SK-N-SH (cell line): Measurements from ENCODE around the gene ABCD2. TPM values are rescaled to one million over a fixed set of nuclear protein-coding genes. Genes with fewer than 3 reads are reported as not detected.

Experiments
- CTCF ChIA-PET: fragments of 300-600, 350-600 bp; formaldehyde crosslinking; extraction: SDS; loops from one replicate; lab custom pipeline; 2021; lab: Yijun Ruan, JAX
- POLR2A ChIA-PET: fragments of 350-600 bp; sonication (Branson Sonifier 250); formaldehyde crosslinking; extraction: SDS; loops from one replicate; lab custom pipeline; 2020; ENCODE audit warnings: antibody characterized with exemption, inconsistent platforms; lab: Yijun Ruan, JAX
- DNase-seq: peaks from one replicate; pipeline ENCODE4 v3.0.0; 2012
- H2AFZ ChIP-seq: fragments of 200-600 bp; sonication (generic); 2 replicates; pipeline ENCODE4 v1.8.1; 2016; ENCODE audit warnings: antibody characterized with exemption, mild to moderate bottlenecking, low read depth
- H3F3A ChIP-seq: fragments of 200-600 bp; sonication (generic); replicated peaks from 2 replicates; pipeline ENCODE3; 2016; ENCODE audit warnings: antibody characterized with exemption, mild to moderate bottlenecking; ENCODE audit not compliant: insufficient read depth
- H3K27ac ChIP-seq, 2 experiments: fragments of 200-500 bp in 1 of 2; fragments of 200-600 bp in 1 of 2; sonication (Bioruptor generic) in 1 of 2; sonication (generic), shearing (Covaris generic) in 1 of 2; 2 replicates each; pipeline versions ENCODE4 v1.5.1 to v1.6.1; 2014 to 2016; ENCODE audit warnings: low read depth in 2 of 2, inconsistent platforms in 1 of 2, low read length in 1 of 2, mild to moderate bottlenecking in 1 of 2, mixed read lengths in 1 of 2
- H3K27me3 ChIP-seq: fragments of 200-600 bp; sonication (generic), shearing (Covaris generic); 2 replicates; pipeline ENCODE4 v1.6.1; 2016; ENCODE audit warnings: mixed run types; ENCODE audit not compliant: insufficient read depth
- H3K36me3 ChIP-seq, 2 experiments: fragments of 200-500 bp in 1 of 2; fragments of 200-600 bp in 1 of 2; sonication (Bioruptor generic) in 1 of 2; sonication (generic) in 1 of 2; replicated peaks in 1 of 2; 2 replicates each; pipeline versions ENCODE3 to v1.5.1; 2014 to 2016; ENCODE audit warnings: low read length in 1 of 2, mild to moderate bottlenecking in 1 of 2; ENCODE audit not compliant: insufficient read depth in 2 of 2, control insufficient read depth in 1 of 2
- H3K4me1 ChIP-seq, 2 experiments: fragments of 200-500 bp in 1 of 2; fragments of 200-600 bp in 1 of 2; sonication (Bioruptor generic) in 1 of 2; sonication (generic), shearing (Covaris generic) in 1 of 2; 2 replicates each; pipeline versions ENCODE4 v1.5.1 to v1.6.1; 2014 to 2016; ENCODE audit warnings: low read depth in 1 of 2, low read length in 1 of 2, mixed run types in 1 of 2; ENCODE audit not compliant: insufficient read depth in 2 of 2, control insufficient read depth in 1 of 2
- H3K4me2 ChIP-seq: fragments of 200-600 bp; sonication (generic), shearing (Covaris generic); 2 replicates; pipeline ENCODE4 v1.6.1; 2017; ENCODE audit warnings: mixed run types
- H3K4me3 ChIP-seq, 2 experiments: fragments of 200-500 bp in 1 of 2; fragments of 200-600 bp in 1 of 2; sonication (Bioruptor generic) in 1 of 2; sonication (generic), shearing (Covaris generic) in 1 of 2; 2 replicates each; pipeline versions ENCODE4 v1.5.1 to v1.8.1; 2014 to 2016; ENCODE audit warnings: low read depth in 2 of 2, inconsistent platforms in 1 of 2, low read length in 1 of 2, mild to moderate bottlenecking in 1 of 2, mixed read lengths in 1 of 2, moderate library complexity in 1 of 2
- H3K79me2 ChIP-seq: fragments of 200-600 bp; sonication (generic); 2 replicates; pipeline ENCODE4 v1.8.1; 2017; ENCODE audit warnings: mild to moderate bottlenecking; ENCODE audit not compliant: insufficient read depth
- H3K9ac ChIP-seq: fragments of 200-600 bp; sonication (generic); 2 replicates; pipeline ENCODE4 v1.6.1; 2017; ENCODE audit warnings: mixed run types
- H3K9me2 ChIP-seq: fragments of 200-600 bp; sonication (generic); 2 replicates; pipeline ENCODE4 v1.6.1; 2017; ENCODE audit warnings: mixed run types
- H3K9me3 ChIP-seq: fragments of 200-600 bp; sonication (generic); 2 replicates; pipeline ENCODE4 v1.6.1; 2017; ENCODE audit warnings: mixed run types, mild to moderate bottlenecking, moderate library complexity
- H4K20me1 ChIP-seq: fragments of 200-600 bp; sonication (generic); 2 replicates; pipeline ENCODE4 v1.6.1; 2017; ENCODE audit warnings: mild to moderate bottlenecking, mixed run types; ENCODE audit not compliant: insufficient read depth
- EZH2phosphoT487 ChIP-seq: fragments of 200-600 bp; sonication (generic); IDR thresholded peaks from 2 replicates; pipeline ENCODE4 v1.6.1; 2017; ENCODE audit warnings: low read depth, mixed run types, mild to moderate bottlenecking, antibody characterized with exemption, moderate library complexity, borderline replicate concordance
- FOSL2 ChIP-seq: IDR thresholded peaks from 2 replicates; pipeline ENCODE4 v1.4.0; 2012; ENCODE audit warnings: low read depth, mild to moderate bottlenecking, moderate library complexity, borderline replicate concordance
- FOXM1 ChIP-seq: IDR thresholded peaks from 2 replicates; pipeline ENCODE4 v1.4.0; 2012; ENCODE audit warnings: low read depth, mild to moderate bottlenecking
- GABPA ChIP-seq: IDR thresholded peaks from 2 replicates; pipeline ENCODE4 v1.4.0; 2012; ENCODE audit warnings: low read depth, mild to moderate bottlenecking
- GATA2 ChIP-seq: sonication (generic); formaldehyde crosslinking; IDR thresholded peaks from 2 replicates; pipeline ENCODE4 v1.5.0; 2020; ENCODE audit warnings: mild to moderate bottlenecking, missing genetic modification reagents
- MXI1 ChIP-seq: IDR thresholded peaks from 2 replicates; pipeline ENCODE4 v1.6.1; 2012; ENCODE audit warnings: mild to moderate bottlenecking, low read depth, low read length, improper control_type of control experiment
- NFIC ChIP-seq: IDR thresholded peaks from 2 replicates; pipeline ENCODE4 v1.4.0; 2012; ENCODE audit warnings: borderline replicate concordance
- NRF1 ChIP-seq: IDR thresholded peaks from 2 replicates; pipeline ENCODE4 v1.6.1; 2012; ENCODE audit warnings: low read depth, mild to moderate bottlenecking, low read length
- POLR2AphosphoS5 ChIP-seq: IDR thresholded peaks from 2 replicates; pipeline ENCODE4 v1.6.1; 2012; ENCODE audit warnings: low read depth, low read length
- RAD21 ChIP-seq: IDR thresholded peaks from 2 replicates; pipeline ENCODE4 v1.6.1; 2012; ENCODE audit warnings: mild to moderate bottlenecking, low read length
- RFX5 ChIP-seq: IDR thresholded peaks from 2 replicates; pipeline ENCODE4 v1.6.1; 2012; ENCODE audit warnings: mild to moderate bottlenecking, improper control_type of control experiment, low read length
- RXRA ChIP-seq: IDR thresholded peaks from 2 replicates; pipeline ENCODE4 v1.4.0; 2012; ENCODE audit warnings: low read depth, mild to moderate bottlenecking, borderline replicate concordance
- TEAD4 ChIP-seq: IDR thresholded peaks from 2 replicates; pipeline ENCODE4 v1.4.0; 2012; ENCODE audit warnings: mild to moderate bottlenecking, borderline replicate concordance; ENCODE audit not compliant: insufficient read depth
- YY1 ChIP-seq: IDR thresholded peaks from 2 replicates; pipeline ENCODE4 v1.4.0; 2012; ENCODE audit warnings: low read depth, mild to moderate bottlenecking
- WGBS: methylation state at CpG from one replicate; pipeline ENCODE4 v1.1.6; 2017; ENCODE audit warnings: low lambda C conversion rate; 5-methylcytosine and 5-hydroxymethylcytosine counted together
- polyA plus RNA-seq, 3 experiments: library from polyadenylated mRNA; depleted of rRNA; stranded (reverse); fragments of >200 nt; gene quantifications; 2 replicates each; pipeline ENCODE4 v1.2.3, GENCODE V29; 2012
- TF ChIP-seq, protein P1 (sequence below): IDR thresholded peaks from 2 replicates; pipeline ENCODE4 v1.6.1; 2012; ENCODE audit warnings: mild to moderate bottlenecking, low read depth, low read length, moderate library complexity
- TF ChIP-seq, protein P2 (sequence below): fragments of 150-350 bp; IDR thresholded peaks from 2 replicates; pipeline ENCODE4 v1.6.1; 2017; ENCODE audit warnings: antibody characterized with exemption, low read length, low read depth, borderline replicate concordance
- TF ChIP-seq, protein P3 (sequence below): fragments of 200-600 bp; sonication (generic); IDR thresholded peaks from 2 replicates; pipeline ENCODE4 v1.6.1; 2017; ENCODE audit warnings: antibody characterized with exemption, mild to moderate bottlenecking, moderate library complexity
- TF ChIP-seq, protein P4 (sequence below): IDR thresholded peaks from 2 replicates; pipeline ENCODE4 v1.4.0; 2012; ENCODE audit warnings: low read depth, borderline replicate concordance

The ABCD2 gene
- polyA plus RNA-seq, 1 of the 3 experiments (the other 2 are of a cell fraction) = 0.02 TPM

DNA sequence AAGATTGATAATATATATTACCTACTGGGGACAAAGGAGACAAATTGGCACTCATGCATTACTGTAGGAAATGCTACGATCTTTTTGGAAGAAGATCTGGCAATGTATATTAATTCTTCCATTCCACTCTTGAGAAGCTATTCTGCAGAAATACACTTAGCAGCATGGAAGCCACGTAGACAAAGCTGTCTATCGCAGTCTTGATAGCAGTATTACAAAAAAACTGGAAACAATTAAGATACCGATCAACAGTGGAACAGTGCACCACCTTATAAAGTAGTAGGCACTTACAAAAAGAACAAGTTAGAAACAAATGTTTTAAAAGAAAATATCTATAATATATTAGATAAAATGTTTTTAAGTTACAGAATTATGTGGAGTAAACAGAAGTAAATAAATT lies 87.2 kb downstream of the ABCD2 start:
- POLR2A ChIA-PET = interaction anchor here (0.8 kb wide), 1 partner anchor 90 kb away, joined by 3 read pairs; no protein-coding TSS in a partner anchor
- no peaks in the 10 kb centered on the region for H4K20me1 ChIP-seq
- no peak overlapping the region for H3K4me2 ChIP-seq
- H3K27me3 ChIP-seq = no peaks in the 10 kb centered on the region
- H3K9ac ChIP-seq = no peak overlapping the region
- no peaks in the 10 kb centered on the region for H3K9me3 ChIP-seq
- H3K4me1 ChIP-seq = no peaks in the 10 kb centered on the region
- WGBS = 43% methylated on average over 4 of the region's 4 CpGs
- CTCF ChIA-PET = interaction anchor here (0.6 kb wide), 1 partner anchor 117 kb away, joined by 4 read pairs; no protein-coding TSS in a partner anchor
- no peaks in the 10 kb centered on the region for H3K36me3 ChIP-seq
- H2AFZ ChIP-seq = no peak overlapping the region
- no peak overlapping the region for H3K27ac ChIP-seq
- no peaks in the 10 kb centered on the region for H3K9me2 ChIP-seq
- H3F3A ChIP-seq = no peaks in the 10 kb centered on the region
- no peak for DNase-seq
- TF ChIP-seq FOSL2 = no peak
- TF ChIP-seq GATA2 (CRISPR knock-in tag) = peak; percentile 50; the same call in 1 of the 2 replicates
- no peaks in the 10 kb centered on the region for H3K79me2 ChIP-seq
- H3K4me3 ChIP-seq = no peak overlapping the region

DNA sequence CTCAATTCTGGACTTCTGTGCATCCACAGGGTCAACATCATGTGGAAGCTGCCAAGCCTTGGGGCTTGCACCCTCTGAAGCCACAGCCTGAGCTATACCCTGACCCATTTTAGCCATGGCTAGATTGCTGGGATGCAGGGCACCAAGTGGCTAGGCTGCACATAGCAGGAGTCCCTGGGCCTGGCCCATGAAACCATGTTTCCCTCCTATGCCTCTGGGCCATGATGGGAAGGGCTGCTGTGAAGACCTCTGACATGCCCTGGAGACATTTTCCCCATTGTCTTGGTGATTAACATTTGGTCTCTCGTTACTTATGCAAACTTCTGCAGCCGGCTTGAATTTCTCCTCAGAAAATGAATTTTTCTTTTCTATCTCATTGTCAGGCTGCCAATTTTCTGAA lies 92.6 kb downstream of the ABCD2 start:
- 49% methylated on average over 2 of the region's 2 CpGs for WGBS
- CTCF ChIA-PET = no interaction called here
- no peaks in the 10 kb centered on the region for H3F3A ChIP-seq
- H2AFZ ChIP-seq = no peak overlapping the region
- H3K4me3 ChIP-seq = no peak overlapping the region; a peak in 1 of 4 replicates
- no peaks in the 10 kb centered on the region for H3K36me3 ChIP-seq
- no peaks in the 10 kb centered on the region for H4K20me1 ChIP-seq
- no peaks in the 10 kb centered on the region for H3K9me2 ChIP-seq
- H3K79me2 ChIP-seq = no peaks in the 10 kb centered on the region
- H3K27ac ChIP-seq = no peak overlapping the region
- POLR2A ChIA-PET = no interaction called here
- no peaks in the 10 kb centered on the region for H3K9me3 ChIP-seq
- no peaks in the 10 kb centered on the region for H3K27me3 ChIP-seq
- no peaks in the 10 kb centered on the region for H3K4me1 ChIP-seq
- DNase-seq = no peak
- H3K9ac ChIP-seq = no peak overlapping the region
- TF ChIP-seq RXRA (no peak), YY1 (no peak), FOXM1 (no peak), NFIC (no peak), POLR2AphosphoS5 (no peak), RFX5 (no peak), RAD21 (no peak), FOSL2 (no peak), EZH2phosphoT487 (no peak), TEAD4 (no peak), GABPA (no peak), NRF1 (no peak), MXI1 (no peak)
- TF ChIP-seq, protein P1, sequence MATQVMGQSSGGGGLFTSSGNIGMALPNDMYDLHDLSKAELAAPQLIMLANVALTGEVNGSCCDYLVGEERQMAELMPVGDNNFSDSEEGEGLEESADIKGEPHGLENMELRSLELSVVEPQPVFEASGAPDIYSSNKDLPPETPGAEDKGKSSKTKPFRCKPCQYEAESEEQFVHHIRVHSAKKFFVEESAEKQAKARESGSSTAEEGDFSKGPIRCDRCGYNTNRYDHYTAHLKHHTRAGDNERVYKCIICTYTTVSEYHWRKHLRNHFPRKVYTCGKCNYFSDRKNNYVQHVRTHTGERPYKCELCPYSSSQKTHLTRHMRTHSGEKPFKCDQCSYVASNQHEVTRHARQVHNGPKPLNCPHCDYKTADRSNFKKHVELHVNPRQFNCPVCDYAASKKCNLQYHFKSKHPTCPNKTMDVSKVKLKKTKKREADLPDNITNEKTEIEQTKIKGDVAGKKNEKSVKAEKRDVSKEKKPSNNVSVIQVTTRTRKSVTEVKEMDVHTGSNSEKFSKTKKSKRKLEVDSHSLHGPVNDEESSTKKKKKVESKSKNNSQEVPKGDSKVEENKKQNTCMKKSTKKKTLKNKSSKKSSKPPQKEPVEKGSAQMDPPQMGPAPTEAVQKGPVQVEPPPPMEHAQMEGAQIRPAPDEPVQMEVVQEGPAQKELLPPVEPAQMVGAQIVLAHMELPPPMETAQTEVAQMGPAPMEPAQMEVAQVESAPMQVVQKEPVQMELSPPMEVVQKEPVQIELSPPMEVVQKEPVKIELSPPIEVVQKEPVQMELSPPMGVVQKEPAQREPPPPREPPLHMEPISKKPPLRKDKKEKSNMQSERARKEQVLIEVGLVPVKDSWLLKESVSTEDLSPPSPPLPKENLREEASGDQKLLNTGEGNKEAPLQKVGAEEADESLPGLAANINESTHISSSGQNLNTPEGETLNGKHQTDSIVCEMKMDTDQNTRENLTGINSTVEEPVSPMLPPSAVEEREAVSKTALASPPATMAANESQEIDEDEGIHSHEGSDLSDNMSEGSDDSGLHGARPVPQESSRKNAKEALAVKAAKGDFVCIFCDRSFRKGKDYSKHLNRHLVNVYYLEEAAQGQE = no peak
- TF ChIP-seq, protein P2, sequence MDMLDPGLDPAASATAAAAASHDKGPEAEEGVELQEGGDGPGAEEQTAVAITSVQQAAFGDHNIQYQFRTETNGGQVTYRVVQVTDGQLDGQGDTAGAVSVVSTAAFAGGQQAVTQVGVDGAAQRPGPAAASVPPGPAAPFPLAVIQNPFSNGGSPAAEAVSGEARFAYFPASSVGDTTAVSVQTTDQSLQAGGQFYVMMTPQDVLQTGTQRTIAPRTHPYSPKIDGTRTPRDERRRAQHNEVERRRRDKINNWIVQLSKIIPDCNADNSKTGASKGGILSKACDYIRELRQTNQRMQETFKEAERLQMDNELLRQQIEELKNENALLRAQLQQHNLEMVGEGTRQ = no peak
- TF ChIP-seq, protein P3, sequence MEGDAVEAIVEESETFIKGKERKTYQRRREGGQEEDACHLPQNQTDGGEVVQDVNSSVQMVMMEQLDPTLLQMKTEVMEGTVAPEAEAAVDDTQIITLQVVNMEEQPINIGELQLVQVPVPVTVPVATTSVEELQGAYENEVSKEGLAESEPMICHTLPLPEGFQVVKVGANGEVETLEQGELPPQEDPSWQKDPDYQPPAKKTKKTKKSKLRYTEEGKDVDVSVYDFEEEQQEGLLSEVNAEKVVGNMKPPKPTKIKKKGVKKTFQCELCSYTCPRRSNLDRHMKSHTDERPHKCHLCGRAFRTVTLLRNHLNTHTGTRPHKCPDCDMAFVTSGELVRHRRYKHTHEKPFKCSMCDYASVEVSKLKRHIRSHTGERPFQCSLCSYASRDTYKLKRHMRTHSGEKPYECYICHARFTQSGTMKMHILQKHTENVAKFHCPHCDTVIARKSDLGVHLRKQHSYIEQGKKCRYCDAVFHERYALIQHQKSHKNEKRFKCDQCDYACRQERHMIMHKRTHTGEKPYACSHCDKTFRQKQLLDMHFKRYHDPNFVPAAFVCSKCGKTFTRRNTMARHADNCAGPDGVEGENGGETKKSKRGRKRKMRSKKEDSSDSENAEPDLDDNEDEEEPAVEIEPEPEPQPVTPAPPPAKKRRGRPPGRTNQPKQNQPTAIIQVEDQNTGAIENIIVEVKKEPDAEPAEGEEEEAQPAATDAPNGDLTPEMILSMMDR = no peak
- TF ChIP-seq, protein P4, sequence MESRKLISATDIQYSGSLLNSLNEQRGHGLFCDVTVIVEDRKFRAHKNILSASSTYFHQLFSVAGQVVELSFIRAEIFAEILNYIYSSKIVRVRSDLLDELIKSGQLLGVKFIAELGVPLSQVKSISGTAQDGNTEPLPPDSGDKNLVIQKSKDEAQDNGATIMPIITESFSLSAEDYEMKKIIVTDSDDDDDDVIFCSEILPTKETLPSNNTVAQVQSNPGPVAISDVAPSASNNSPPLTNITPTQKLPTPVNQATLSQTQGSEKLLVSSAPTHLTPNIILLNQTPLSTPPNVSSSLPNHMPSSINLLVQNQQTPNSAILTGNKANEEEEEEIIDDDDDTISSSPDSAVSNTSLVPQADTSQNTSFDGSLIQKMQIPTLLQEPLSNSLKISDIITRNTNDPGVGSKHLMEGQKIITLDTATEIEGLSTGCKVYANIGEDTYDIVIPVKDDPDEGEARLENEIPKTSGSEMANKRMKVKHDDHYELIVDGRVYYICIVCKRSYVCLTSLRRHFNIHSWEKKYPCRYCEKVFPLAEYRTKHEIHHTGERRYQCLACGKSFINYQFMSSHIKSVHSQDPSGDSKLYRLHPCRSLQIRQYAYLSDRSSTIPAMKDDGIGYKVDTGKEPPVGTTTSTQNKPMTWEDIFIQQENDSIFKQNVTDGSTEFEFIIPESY = no peak
- no peak overlapping the region for H3K4me2 ChIP-seq
